RPMI7951 (cell line): ENCODE measurements around the gene ITIH5. TPM values are rescaled to one million over a fixed set of nuclear protein-coding genes. Genes with fewer than 3 reads are reported as not detected.
A peak's percentile ranks its signal among the peaks of the same experiment; 100 is the strongest.
"Not testable (repeated sequence)": the region's sequence is repeated elsewhere in the genome, so short reads cannot be mapped to it uniquely, and the experiment has no call there.

Experiments
- DNase-seq: peaks from one replicate; pipeline ENCODE4 v3.0.0-alpha.2; 2012; ENCODE audit warnings: low read depth
- total RNA-seq: library from RNA; depleted of rRNA; stranded (reverse); fragments of >200 nt; shearing (Covaris generic); gene quantifications from 2 replicates; pipeline ENCODE4 v1.2.3, GENCODE V29; 2014

ITIH5 gene
- total RNA-seq, 1 experiment from 2014 or later, result 7.7 TPM

- DNase-seq, result peak; percentile 76
Observed at GRCh38 chr10:7687228-7687907, 20.6 kb upstream of the ITIH5 start.

GRCh38 chr10:7686351-7687171 is 19.8 kb upstream of the ITIH5 start:
- DNase-seq, result no peak

- DNase-seq, result not testable (repeated sequence)
Observed at GRCh38 chr10:7680078-7680477, 13.3 kb upstream of the ITIH5 start.

GRCh38 chr10:7679256-7679655 is 12.5 kb upstream of the ITIH5 start:
- DNase-seq, result no peak

- no peak for DNase-seq
Observed at GRCh38 chr10:7672341-7673134, 5.8 kb upstream of the ITIH5 start.

GRCh38 chr10:7670157-7670556 is 3.4 kb upstream of the ITIH5 start:
- no peak for DNase-seq

GRCh38 chr10:7667262-7668141 is 736 bp upstream of the ITIH5 start:
- no peak for DNase-seq

GRCh38 chr10:7665767-7666166 is 999 bp downstream of the ITIH5 start:
- DNase-seq, result no peak

GRCh38 chr10:7664707-7665106 is 2.1 kb downstream of the ITIH5 start:
- DNase-seq, result no peak

GRCh38 chr10:7662522-7662921 is 4.2 kb downstream of the ITIH5 start:
- no peak for DNase-seq

- DNase-seq, result no peak
Observed at GRCh38 chr10:7659560-7659959, 7.2 kb downstream of the ITIH5 start.

GRCh38 chr10:7657552-7657951 is 9.2 kb downstream of the ITIH5 start:
- DNase-seq, result no peak

- DNase-seq, result not testable (repeated sequence)
Observed at GRCh38 chr10:7657079-7657478, 9.7 kb downstream of the ITIH5 start.

- DNase-seq, result peak; percentile 26
Observed at GRCh38 chr10:7651853-7652470, 14.8 kb downstream of the ITIH5 start.

- peak; percentile 66 for DNase-seq
Observed at GRCh38 chr10:7649673-7650300, 17.0 kb downstream of the ITIH5 start.

GRCh38 chr10:7647062-7647664 is 19.6 kb downstream of the ITIH5 start:
- no peak for DNase-seq

- no peak for DNase-seq
Observed at GRCh38 chr10:7642491-7643011, 24.2 kb downstream of the ITIH5 start.

GRCh38 chr10:7635408-7636125 is 31.2 kb downstream of the ITIH5 start:
- DNase-seq, result no peak
